Activated naive CD8-positive, alpha-beta T cell treated with anti-CD3 and anti-CD28 coated beads for 36 hours (primary cell): ENCODE data around the gene KREMEN1. TPM values are rescaled to one million over a fixed set of nuclear protein-coding genes. Genes with fewer than 3 reads are reported as not detected.
"Not testable (repeated sequence)": the region's sequence is repeated elsewhere in the genome, so short reads cannot be mapped to it uniquely, and the experiment has no call there.

Experiments
- DNase-seq: peaks from one replicate; pipeline ENCODE4 v3.0.0; 2021
- H3K27ac Mint-ChIP-seq: one replicate; pipeline ENCODE4 v1.8.0; 2022; ENCODE audit warnings: mild to moderate bottlenecking, moderate library complexity, mixed read lengths
- H3K27me3 Mint-ChIP-seq: one replicate; pipeline ENCODE4 v1.8.0; 2022; ENCODE audit warnings: mild to moderate bottlenecking, mixed read lengths
- H3K36me3 Mint-ChIP-seq: one replicate; pipeline ENCODE4 v1.8.0; 2021; ENCODE audit warnings: mild to moderate bottlenecking, mixed read lengths
- H3K4me1 Mint-ChIP-seq: one replicate; pipeline ENCODE4 v1.8.0; 2021; ENCODE audit warnings: mixed read lengths
- H3K4me3 Mint-ChIP-seq: one replicate; pipeline ENCODE4 v1.8.0; 2022; ENCODE audit warnings: mild to moderate bottlenecking, moderate library complexity, mixed read lengths
- H3K9me3 Mint-ChIP-seq: one replicate; pipeline ENCODE4 v1.8.0; 2022; ENCODE audit warnings: mixed read lengths
- total RNA-seq, 2 experiments: library from RNA; stranded (reverse); gene quantifications; one replicate each; pipeline ENCODE4 v1.2.3, GENCODE V29; 2021

KREMEN1 gene
- total RNA-seq, 2 experiments from 2014 or later: 0.28 to 0.29 TPM

DNA sequence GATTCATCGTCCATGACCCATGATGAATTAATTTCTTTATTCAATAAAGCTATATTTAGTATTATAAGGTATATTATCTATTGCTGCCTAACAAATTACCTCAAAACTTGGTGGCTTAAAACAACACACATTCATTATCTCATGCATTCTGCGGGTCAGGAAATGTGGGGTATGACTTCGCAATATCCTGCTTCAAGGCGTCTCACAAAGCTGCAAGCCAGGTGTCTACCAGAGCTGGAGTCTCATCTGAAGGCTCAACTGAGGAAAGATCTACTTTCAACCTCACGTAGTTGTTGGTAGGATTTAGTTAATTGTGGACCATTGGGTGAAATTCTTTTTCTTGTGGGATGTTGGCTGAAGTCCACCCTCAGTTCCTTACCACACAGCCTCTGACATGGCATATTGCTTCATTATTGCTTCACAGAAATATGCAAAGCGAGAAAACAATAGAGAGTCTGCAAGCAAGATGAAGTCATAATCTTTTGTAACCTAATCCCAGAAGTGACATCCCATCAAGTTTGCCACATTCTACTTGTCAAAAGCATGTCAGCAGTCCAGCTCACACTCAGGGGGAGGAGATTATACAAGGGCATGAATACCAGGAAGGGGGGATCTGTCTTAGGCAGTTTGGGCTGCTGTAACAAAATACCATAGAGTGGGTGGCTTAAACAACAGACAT, 45.1 kb downstream of the KREMEN1 start:
- DNase-seq: no peak
- Mint-ChIP-seq H3K27me3 (peaks cover 44% of the 10 kb centered on the region), H3K27ac (no peak overlapping the region), H3K4me3 (no peak overlapping the region), H3K4me1 (peaks cover 5% of the 10 kb centered on the region), H3K36me3 (peaks cover 3% of the 10 kb centered on the region), H3K9me3 (peaks cover 3% of the 10 kb centered on the region)

GRCh38 chr22:29120098-29120912, 47.5 kb downstream of the KREMEN1 start:
- not testable (repeated sequence) for H3K36me3 Mint-ChIP-seq, DNase-seq, H3K9me3 Mint-ChIP-seq, H3K27ac Mint-ChIP-seq, H3K4me1 Mint-ChIP-seq, H3K4me3 Mint-ChIP-seq
- peaks cover 30% of the 10 kb centered on the region for H3K27me3 Mint-ChIP-seq

DNA sequence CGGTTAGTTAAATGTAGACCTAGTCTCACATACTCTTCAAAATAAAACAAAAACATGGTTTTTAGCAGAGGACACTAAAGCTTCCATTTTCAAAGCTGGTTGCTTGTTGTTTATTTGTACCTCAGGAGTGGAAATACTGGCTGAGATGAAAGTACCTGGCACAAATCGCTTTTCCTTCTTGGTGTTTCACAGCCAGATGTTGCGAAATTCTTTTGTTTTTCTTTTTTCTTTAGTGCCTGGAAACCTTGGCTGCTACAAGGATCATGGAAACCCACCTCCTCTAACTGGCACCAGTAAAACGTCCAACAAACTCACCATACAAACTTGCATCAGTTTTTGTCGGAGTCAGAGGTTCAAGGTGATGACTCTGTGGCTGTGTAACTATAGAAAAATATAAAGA, 48.3 kb downstream of the KREMEN1 start:
- no peak for DNase-seq
- peaks cover 3% of the 10 kb centered on the region for H3K36me3 Mint-ChIP-seq
- peaks cover 26% of the 10 kb centered on the region for H3K27me3 Mint-ChIP-seq
- peaks cover 5% of the 10 kb centered on the region for H3K4me1 Mint-ChIP-seq
- H3K27ac Mint-ChIP-seq: no peak overlapping the region
- peaks cover 3% of the 10 kb centered on the region for H3K9me3 Mint-ChIP-seq
- no peak overlapping the region for H3K4me3 Mint-ChIP-seq

DNA sequence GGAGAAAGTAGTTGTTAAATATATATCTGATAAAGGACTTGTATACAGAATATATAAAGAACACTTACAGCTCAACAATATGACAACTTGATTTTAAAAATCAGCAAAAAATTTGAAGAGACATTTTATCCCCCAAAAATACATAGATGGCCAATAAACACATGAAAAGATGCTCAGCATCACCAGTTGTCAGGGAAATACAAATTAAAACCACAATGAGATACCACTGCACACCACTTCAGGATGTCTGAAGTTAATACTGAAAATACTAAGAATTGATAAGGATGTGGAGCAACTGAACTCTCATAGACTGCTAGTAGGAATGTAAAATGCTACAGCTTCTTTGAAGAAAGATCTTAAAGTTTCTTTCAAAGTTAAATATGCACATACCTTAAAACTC, 49.2 kb downstream of the KREMEN1 start:
- Mint-ChIP-seq H3K4me1 (peaks cover 5% of the 10 kb centered on the region), H3K9me3 (peaks cover 3% of the 10 kb centered on the region), H3K4me3 (no peak overlapping the region), H3K27me3 (peaks cover 21% of the 10 kb centered on the region), H3K27ac (no peak overlapping the region), H3K36me3 (peaks cover 3% of the 10 kb centered on the region)
- no peak for DNase-seq

DNA sequence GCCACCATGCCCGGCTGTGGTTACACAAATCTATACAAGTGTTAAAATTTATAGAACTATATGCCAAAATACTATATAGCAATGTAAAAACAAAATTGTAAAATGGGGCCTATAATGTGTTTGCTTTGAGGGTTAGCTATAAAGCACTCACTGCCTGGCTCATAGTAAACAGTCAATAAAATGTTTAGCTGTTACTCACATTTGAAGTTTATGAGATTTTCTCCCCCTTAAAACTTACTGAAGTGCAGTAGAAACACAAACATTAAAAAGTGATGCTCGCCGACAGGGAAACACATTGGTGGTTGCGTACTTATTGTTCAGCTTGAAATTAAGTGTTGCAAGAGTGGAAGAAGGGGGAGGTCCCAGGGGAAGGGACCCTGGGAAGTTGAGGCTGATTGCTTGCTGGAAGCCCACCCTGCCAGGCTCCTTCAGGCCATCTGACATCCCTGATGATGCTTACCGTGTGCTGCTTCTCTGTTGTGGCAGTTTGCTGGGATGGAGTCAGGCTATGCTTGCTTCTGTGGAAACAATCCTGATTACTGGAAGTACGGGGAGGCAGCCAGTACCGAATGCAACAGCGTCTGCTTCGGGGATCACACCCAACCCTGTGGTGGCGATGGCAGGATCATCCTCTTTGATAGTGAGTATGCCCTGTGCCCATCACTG, 52.1 kb downstream of the KREMEN1 start:
- no peak for DNase-seq
- no peak overlapping the region for H3K4me3 Mint-ChIP-seq
- H3K27ac Mint-ChIP-seq: no peak overlapping the region
- H3K4me1 Mint-ChIP-seq: peaks cover 5% of the 10 kb centered on the region
- H3K9me3 Mint-ChIP-seq: no peaks in the 10 kb centered on the region
- no peaks in the 10 kb centered on the region for H3K36me3 Mint-ChIP-seq
- peaks cover 7% of the 10 kb centered on the region for H3K27me3 Mint-ChIP-seq

GRCh38 chr22:29125443-29125778, 52.6 kb downstream of the KREMEN1 start:
- Mint-ChIP-seq H3K27me3 (peaks cover 7% of the 10 kb centered on the region), H3K27ac (no peak overlapping the region), H3K36me3 (no peaks in the 10 kb centered on the region), H3K9me3 (no peaks in the 10 kb centered on the region), H3K4me3 (no peak overlapping the region), H3K4me1 (peaks cover 5% of the 10 kb centered on the region)
- no peak for DNase-seq

GRCh38 chr22:29125844-29126243, 53.0 kb downstream of the KREMEN1 start:
- peaks cover 5% of the 10 kb centered on the region for H3K4me1 Mint-ChIP-seq
- H3K36me3 Mint-ChIP-seq: no peaks in the 10 kb centered on the region
- no peak for DNase-seq
- no peak overlapping the region for H3K4me3 Mint-ChIP-seq
- H3K27ac Mint-ChIP-seq: no peak overlapping the region
- H3K27me3 Mint-ChIP-seq: peaks cover 7% of the 10 kb centered on the region
- H3K9me3 Mint-ChIP-seq: no peaks in the 10 kb centered on the region

GRCh38 chr22:29126670-29127395, 54.0 kb downstream of the KREMEN1 start:
- H3K4me1 Mint-ChIP-seq: peaks cover 5% of the 10 kb centered on the region
- H3K9me3 Mint-ChIP-seq: no peaks in the 10 kb centered on the region
- no peak overlapping the region for H3K27ac Mint-ChIP-seq
- DNase-seq: no peak
- no peaks in the 10 kb centered on the region for H3K36me3 Mint-ChIP-seq
- H3K27me3 Mint-ChIP-seq: peaks cover 7% of the 10 kb centered on the region
- no peak overlapping the region for H3K4me3 Mint-ChIP-seq

GRCh38 chr22:29128891-29129807, 56.3 kb downstream of the KREMEN1 start:
- no peaks in the 10 kb centered on the region for H3K36me3 Mint-ChIP-seq
- no peak overlapping the region for H3K27ac Mint-ChIP-seq
- H3K4me1 Mint-ChIP-seq: no peaks in the 10 kb centered on the region
- no peak for DNase-seq
- H3K27me3 Mint-ChIP-seq: peaks cover 6% of the 10 kb centered on the region
- no peak overlapping the region for H3K4me3 Mint-ChIP-seq
- peaks cover 3% of the 10 kb centered on the region for H3K9me3 Mint-ChIP-seq

DNA sequence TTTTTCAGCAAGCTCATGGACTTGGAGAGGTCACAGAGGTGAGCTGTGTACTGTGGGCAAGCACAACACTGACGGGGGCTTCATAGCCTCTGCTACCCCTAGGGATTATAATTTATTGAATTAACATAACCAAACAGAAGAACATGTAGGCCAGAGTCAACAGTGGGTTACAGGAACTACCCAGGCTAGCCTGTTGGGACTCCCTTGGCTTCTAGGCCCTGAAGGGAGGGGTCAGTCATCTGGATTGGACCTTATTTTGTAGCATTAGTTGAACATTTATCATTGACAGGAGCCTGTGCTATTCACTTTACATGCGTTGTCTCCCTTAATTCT, 56.9 kb downstream of the KREMEN1 start:
- H3K4me3 Mint-ChIP-seq: no peak overlapping the region
- no peaks in the 10 kb centered on the region for H3K36me3 Mint-ChIP-seq
- H3K4me1 Mint-ChIP-seq: no peaks in the 10 kb centered on the region
- H3K27ac Mint-ChIP-seq: no peak overlapping the region
- no peak for DNase-seq
- peaks cover 6% of the 10 kb centered on the region for H3K27me3 Mint-ChIP-seq
- H3K9me3 Mint-ChIP-seq: peaks cover 3% of the 10 kb centered on the region

DNA sequence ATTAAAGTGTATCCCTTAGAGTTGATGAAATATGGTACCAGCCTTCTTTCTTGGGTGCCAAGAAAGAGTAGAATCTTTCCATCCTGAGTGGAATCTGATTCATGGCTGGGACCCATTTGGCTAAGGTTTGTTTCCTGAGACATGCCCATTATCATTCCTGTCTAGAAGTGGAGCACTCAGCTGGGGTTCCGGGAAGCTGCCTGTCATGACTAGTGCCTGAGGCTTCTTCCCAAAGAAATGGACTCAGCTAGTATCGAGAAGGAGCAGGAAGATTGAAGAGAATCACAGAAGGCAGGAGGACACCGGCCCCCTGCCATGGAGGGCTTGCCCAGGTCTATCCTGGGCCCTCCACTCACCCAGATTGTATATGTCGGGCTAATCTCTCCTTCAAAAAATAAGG, 57.6 kb downstream of the KREMEN1 start:
- Mint-ChIP-seq H3K27me3 (peaks cover 8% of the 10 kb centered on the region), H3K9me3 (peaks cover 3% of the 10 kb centered on the region), H3K36me3 (no peaks in the 10 kb centered on the region), H3K27ac (no peak overlapping the region), H3K4me1 (no peaks in the 10 kb centered on the region), H3K4me3 (no peak overlapping the region)
- DNase-seq: no peak

DNA sequence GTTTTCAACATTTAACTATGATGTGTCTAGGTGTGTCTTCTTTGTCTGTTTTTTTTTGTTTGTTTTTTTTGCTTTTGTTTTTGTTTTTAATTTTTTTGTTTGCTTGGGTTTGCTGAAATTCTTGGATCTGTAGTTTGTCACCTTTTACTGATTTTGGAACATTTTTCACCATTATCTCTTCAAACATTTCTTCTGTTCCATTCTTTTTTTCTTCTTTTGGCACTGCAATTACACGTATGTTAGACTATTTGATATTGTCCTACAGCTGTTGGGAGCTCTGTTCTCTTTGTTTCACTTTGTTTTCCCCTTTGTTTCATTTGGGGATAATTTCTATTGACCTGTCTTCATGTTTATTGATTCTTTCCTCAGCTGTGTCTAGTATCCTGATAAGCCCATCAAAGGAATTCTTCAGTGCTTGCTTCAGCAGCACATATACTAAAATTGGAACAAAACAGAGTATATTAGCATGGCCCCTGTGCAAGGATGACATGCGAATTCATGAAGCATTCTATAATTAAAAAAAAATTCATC, 60.8 kb downstream of the KREMEN1 start:
- H3K27me3 Mint-ChIP-seq: peaks cover 11% of the 10 kb centered on the region
- H3K4me1 Mint-ChIP-seq: no peaks in the 10 kb centered on the region
- H3K4me3 Mint-ChIP-seq: no peak overlapping the region
- no peak for DNase-seq
- peaks cover 3% of the 10 kb centered on the region for H3K9me3 Mint-ChIP-seq
- H3K36me3 Mint-ChIP-seq: no peaks in the 10 kb centered on the region
- H3K27ac Mint-ChIP-seq: no peak overlapping the region

- DNase-seq: no peak
- H3K9me3 Mint-ChIP-seq: peaks cover 3% of the 10 kb centered on the region
- H3K36me3 Mint-ChIP-seq: no peaks in the 10 kb centered on the region
- peaks cover 11% of the 10 kb centered on the region for H3K27me3 Mint-ChIP-seq
- no peak overlapping the region for H3K4me3 Mint-ChIP-seq
- H3K27ac Mint-ChIP-seq: no peak overlapping the region
- H3K4me1 Mint-ChIP-seq: no peaks in the 10 kb centered on the region
Measured at GRCh38 chr22:29134448-29134847, 61.6 kb downstream of the KREMEN1 start.
